NB4 (cell line): ENCODE measurements around the gene CIT.

Source experiments
- DNase-seq: peaks from one replicate; pipeline ENCODE4 v3.0.0; 2010; ENCODE audit warnings: low read depth
- H3K4me3 ChIP-seq: one replicate; pipeline ENCODE4 v1.5.1; 2011; ENCODE audit warnings: mild to moderate bottlenecking, low read depth, low read length, moderate library complexity
- MYC ChIP-seq: IDR thresholded peaks from 2 replicates; pipeline ENCODE4 v1.6.1; 2011; ENCODE audit warnings: low read depth, low read length
- POLR2A ChIP-seq: IDR thresholded peaks from 2 replicates; pipeline ENCODE4 v1.6.1; 2011; ENCODE audit warnings: mild to moderate bottlenecking; ENCODE audit not compliant: insufficient read length; ENCODE audit errors: extremely low read depth
- TF ChIP-seq, protein P1 (sequence below): IDR thresholded peaks from 2 replicates; pipeline ENCODE4 v1.6.1; 2011; ENCODE audit warnings: low read depth, low read length
- TF ChIP-seq, protein P2 (sequence below): IDR thresholded peaks from one replicate; pipeline ENCODE4 v1.5.1; 2012; ENCODE audit warnings: low read depth, low read length

The CIT gene

DNA sequence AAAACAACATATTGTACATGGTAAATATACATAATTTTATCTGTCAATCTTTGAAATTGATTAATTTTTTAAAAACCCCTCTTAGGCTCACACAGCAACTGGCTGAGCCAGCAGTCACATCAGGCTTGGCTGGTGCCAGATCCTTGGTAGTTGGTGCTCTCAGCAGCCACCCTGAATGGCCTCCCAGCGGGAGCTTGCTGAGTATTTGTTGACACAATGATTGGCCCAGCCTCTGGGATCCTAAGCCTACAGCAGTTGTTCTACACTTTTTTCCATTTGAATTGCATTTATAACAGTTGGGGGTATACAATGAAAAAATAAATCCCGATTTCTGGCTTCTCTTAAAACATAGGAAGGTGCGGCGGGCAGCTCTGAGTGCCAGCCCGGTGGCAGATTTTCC lies 198.0 kb downstream of the CIT start:
- TF ChIP-seq, protein P1, sequence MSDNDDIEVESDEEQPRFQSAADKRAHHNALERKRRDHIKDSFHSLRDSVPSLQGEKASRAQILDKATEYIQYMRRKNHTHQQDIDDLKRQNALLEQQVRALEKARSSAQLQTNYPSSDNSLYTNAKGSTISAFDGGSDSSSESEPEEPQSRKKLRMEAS, result no peak
- TF ChIP-seq, protein P2, sequence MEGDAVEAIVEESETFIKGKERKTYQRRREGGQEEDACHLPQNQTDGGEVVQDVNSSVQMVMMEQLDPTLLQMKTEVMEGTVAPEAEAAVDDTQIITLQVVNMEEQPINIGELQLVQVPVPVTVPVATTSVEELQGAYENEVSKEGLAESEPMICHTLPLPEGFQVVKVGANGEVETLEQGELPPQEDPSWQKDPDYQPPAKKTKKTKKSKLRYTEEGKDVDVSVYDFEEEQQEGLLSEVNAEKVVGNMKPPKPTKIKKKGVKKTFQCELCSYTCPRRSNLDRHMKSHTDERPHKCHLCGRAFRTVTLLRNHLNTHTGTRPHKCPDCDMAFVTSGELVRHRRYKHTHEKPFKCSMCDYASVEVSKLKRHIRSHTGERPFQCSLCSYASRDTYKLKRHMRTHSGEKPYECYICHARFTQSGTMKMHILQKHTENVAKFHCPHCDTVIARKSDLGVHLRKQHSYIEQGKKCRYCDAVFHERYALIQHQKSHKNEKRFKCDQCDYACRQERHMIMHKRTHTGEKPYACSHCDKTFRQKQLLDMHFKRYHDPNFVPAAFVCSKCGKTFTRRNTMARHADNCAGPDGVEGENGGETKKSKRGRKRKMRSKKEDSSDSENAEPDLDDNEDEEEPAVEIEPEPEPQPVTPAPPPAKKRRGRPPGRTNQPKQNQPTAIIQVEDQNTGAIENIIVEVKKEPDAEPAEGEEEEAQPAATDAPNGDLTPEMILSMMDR, result no peak
- TF ChIP-seq MYC, result no peak
- no peak for DNase-seq
- H3K4me3 ChIP-seq, result no peak overlapping the region

DNA sequence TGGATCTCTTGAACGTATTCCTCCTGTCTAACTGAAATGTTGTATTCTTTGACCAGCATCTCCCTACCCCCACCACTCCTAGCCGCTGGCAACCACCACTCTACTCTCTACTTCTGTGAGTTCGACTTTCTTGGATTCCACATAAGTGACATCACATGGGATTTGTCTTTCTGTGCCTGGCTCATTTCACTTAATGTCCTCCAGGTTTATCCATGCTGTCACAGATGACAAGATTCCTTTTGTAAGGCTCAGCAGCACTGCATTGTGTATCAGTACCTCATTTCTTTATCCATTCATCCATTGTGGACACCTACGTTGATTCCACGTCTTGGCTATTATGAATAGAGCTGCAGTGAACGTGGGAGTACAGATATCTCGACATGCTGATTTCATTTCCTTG lies 198.7 kb downstream of the CIT start:
- TF ChIP-seq MYC, result no peak
- no peak for TF ChIP-seq POLR2A
- H3K4me3 ChIP-seq, result no peak overlapping the region
- DNase-seq, result no peak

DNA sequence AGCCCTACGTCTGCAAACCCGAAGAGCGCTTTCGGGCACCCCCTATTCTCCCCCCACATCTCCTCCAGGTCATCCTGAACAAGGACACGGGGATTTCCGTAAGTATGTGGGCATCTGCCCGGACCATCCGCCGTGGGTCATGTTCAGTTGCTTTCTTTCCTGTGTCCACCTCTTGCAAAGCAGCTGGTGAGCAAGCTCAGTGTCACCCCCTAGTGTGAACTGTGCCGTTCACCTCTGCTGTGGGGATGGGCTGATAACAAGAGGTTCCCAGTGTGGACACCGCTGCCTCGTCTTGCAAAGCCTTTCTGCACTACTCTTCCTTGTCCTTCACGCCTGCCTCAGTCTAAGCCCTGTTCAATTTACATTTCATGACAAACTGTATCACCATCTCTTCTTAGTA lies 200.5 kb downstream of the CIT start:
- DNase-seq, result no peak
- TF ChIP-seq, protein P2, result no peak
- TF ChIP-seq MYC, result no peak
- TF ChIP-seq, protein P1, result no peak
- TF ChIP-seq POLR2A, result no peak
- H3K4me3 ChIP-seq, result no peak overlapping the region

DNA sequence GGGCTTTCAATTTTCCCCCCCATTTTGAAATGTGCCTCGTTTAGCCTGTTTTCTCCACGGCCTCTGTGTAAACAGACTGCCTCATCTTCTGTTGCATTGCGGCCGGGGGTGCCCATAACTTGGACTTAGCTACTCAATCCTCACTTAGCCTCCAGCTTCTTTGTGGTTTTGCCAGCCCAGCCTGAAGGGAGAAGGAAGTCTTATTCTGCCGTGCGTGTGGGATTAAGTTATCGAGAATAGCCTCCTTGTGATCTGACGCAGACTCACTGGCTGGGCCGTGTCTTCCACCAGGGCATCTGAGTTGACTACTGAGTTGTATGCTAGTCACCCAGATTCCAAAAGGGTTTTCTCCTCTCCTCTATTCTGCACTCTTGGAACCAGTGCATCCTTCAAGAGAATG lies 201.1 kb downstream of the CIT start:
- no peak overlapping the region for H3K4me3 ChIP-seq
- TF ChIP-seq POLR2A, result no peak
- no peak for TF ChIP-seq MYC
- TF ChIP-seq, protein P1, result no peak
- TF ChIP-seq, protein P2, result no peak
- DNase-seq, result no peak

DNA sequence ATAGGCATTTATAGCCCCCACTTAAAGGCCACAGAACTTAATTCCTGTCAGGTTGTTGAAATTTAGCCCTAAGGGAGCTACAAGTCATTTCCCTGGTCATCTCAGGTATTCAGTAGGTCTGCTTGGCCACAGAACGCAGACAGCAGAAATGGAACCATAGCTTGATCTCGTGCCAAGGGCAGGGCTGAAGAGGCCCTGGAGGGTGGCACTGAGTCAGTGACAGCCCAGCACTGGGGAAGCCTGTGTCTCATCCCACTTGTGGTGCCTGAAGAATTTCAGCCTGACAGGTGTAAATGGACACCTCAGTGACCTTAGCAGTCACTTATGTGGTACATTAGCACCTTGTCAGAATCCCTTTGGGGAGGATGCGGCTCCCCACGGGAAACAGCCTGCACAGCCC lies 202.6 kb downstream of the CIT start:
- H3K4me3 ChIP-seq, result no peak overlapping the region
- DNase-seq, result no peak
- TF ChIP-seq, protein P2, result no peak
- TF ChIP-seq POLR2A (no peak), MYC (no peak)
- TF ChIP-seq, protein P1, result no peak

DNA sequence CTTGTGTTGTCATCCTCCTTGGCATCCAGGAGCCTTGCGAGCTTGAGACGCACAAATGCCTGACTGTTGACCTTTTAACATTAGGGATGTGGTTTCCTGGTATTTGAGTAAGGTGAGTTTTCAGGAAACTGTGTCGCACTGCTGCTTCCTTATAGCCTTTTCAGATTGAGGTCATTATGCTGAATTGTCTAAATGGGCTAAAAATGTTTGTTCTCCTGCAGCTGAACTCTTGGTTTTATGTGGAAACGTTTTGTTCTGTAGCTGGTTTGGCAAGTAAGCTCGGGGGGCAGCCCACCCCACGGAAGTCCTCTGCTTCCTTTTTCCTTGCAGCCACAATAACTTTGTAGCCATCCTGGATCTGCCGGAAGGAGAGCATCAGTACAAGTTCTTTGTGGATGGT lies 203.5 kb downstream of the CIT start:
- DNase-seq, result no peak
- no peak overlapping the region for H3K4me3 ChIP-seq
- TF ChIP-seq, protein P1, result no peak

DNA sequence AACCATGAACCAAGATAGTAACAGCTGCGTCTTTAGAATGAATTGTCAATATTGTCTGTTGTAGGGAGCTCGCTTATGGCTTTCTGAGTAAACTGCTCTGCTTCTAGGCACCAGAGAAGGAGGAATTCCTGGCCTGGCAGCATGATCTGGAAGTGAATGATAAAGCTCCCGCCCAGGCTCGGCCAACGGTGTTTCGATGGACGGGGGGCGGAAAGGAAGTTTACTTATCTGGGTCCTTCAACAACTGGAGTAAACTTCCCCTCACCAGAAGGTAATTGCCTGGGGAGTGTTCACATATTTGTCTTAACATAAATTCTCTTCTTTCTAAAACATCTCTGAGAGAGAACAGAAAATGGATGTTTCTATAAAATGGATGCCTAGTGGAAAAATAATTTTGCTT lies 204.9 kb downstream of the CIT start:
- no peak overlapping the region for H3K4me3 ChIP-seq
- DNase-seq, result no peak
- TF ChIP-seq, protein P1, result no peak
- TF ChIP-seq MYC (no peak), POLR2A (no peak)
- TF ChIP-seq, protein P2, result no peak
